ENCODE measurements around the gene PCGF2. TPM values are rescaled to one million over a fixed set of nuclear protein-coding genes. Genes with fewer than 3 reads are reported as not detected.

PCGF2 gene
- total and polyA plus RNA-seq, 9 of the 15 experiments (the other 6 are each of a cell fraction or from before 2014, with no cell fraction given): 1.3 to 33.4 (median 7.0) TPM

DNA sequence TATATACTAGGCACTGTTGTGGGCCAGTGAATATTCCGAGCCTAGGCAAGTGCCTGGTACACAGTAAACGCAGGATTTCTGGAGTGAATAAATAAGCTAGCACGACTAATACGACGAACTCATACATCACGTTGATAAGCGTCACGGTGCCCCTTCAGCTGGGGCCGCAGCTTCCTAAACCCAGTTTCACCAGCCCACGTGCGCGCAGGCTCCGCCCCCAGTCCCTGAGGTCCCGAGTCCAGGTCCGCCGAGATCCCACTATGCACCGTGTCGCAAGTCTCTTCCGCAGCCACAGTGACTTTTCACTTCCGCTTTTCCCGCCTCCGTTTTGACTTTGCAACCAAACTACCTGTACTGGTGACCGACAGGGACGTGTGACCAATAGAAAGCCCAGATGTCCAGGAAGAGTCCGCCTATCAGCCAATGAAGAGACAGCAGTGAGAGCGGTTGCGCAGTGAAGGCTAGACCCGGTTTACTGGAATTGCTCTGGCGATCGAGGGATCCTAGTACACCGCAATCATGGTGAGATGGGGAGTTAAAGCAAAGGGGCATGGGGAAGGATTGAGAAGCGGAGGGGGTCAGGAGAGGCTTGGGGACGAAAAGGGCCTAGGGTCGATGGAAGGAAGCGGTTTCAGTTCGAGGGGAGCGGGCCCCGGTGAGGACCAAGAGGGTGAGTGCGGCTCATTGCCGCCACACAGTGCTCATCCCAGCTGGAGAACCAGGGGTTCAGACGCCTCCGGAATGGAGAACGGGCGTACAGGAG lies 4.4 kb upstream of the PCGF2 start, which contains the start of gene PSMB3 (continued):
- TF ChIP-seq PKNOX1 (IDR thresholded peaks at IDR 0.05): peak; percentile 100
- TF ChIP-seq E2F1 (CRISPR knock-in tag; IDR thresholded peaks at IDR 0.05): peak; percentile 80
- TF ChIP-seq NR3C1 (CRISPR knock-in tag; IDR thresholded peaks at IDR 0.05): no peak
- TF ChIP-seq, protein P1, sequence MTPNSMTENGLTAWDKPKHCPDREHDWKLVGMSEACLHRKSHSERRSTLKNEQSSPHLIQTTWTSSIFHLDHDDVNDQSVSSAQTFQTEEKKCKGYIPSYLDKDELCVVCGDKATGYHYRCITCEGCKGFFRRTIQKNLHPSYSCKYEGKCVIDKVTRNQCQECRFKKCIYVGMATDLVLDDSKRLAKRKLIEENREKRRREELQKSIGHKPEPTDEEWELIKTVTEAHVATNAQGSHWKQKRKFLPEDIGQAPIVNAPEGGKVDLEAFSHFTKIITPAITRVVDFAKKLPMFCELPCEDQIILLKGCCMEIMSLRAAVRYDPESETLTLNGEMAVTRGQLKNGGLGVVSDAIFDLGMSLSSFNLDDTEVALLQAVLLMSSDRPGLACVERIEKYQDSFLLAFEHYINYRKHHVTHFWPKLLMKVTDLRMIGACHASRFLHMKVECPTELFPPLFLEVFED (CRISPR knock-in tag; conservative IDR thresholded peaks at IDR 0.05): peak; percentile 86; the same call in 1 of the 2 replicates
- TF ChIP-seq HNRNPH1 (optimal IDR thresholded peaks at IDR 0.05; ENCODE audit: low read depth, low read length): no peak
- TF ChIP-seq, protein P2, sequence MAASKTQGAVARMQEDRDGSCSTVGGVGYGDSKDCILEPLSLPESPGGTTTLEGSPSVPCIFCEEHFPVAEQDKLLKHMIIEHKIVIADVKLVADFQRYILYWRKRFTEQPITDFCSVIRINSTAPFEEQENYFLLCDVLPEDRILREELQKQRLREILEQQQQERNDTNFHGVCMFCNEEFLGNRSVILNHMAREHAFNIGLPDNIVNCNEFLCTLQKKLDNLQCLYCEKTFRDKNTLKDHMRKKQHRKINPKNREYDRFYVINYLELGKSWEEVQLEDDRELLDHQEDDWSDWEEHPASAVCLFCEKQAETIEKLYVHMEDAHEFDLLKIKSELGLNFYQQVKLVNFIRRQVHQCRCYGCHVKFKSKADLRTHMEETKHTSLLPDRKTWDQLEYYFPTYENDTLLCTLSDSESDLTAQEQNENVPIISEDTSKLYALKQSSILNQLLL (CRISPR knock-in tag; IDR thresholded peaks at IDR 0.05; ENCODE audit: borderline replicate concordance): no peak
- TF ChIP-seq CREB1 (IDR thresholded peaks at IDR 0.05): peak; percentile 42; the same call in 1 of the 2 replicates
- TF ChIP-seq CREB1 (CRISPR knock-in tag; IDR thresholded peaks at IDR 0.05): 0 out of 2 replicates have a peak, but pooled peaks have one; percentile 14
- TF ChIP-seq BHLHE40 (IDR thresholded peaks at IDR 0.05; ENCODE audit: low read length): peak; percentile 84
- peak; percentile 63; the same call in 1 of the 2 replicates for TF ChIP-seq DIDO1 (tag; IDR thresholded peaks at IDR 0.05; ENCODE audit: low read depth)
- no peak for TF ChIP-seq TEAD4 (IDR thresholded peaks at IDR 0.05; ENCODE audit: low read length)
- no peak for TF ChIP-seq TEAD4 (CRISPR knock-in tag; IDR thresholded peaks at IDR 0.05; ENCODE audit: borderline replicate concordance)
- TF ChIP-seq, protein P3, sequence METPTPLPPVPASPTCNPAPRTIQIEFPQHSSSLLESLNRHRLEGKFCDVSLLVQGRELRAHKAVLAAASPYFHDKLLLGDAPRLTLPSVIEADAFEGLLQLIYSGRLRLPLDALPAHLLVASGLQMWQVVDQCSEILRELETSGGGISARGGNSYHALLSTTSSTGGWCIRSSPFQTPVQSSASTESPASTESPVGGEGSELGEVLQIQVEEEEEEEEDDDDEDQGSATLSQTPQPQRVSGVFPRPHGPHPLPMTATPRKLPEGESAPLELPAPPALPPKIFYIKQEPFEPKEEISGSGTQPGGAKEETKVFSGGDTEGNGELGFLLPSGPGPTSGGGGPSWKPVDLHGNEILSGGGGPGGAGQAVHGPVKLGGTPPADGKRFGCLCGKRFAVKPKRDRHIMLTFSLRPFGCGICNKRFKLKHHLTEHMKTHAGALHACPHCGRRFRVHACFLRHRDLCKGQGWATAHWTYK (CRISPR knock-in tag; IDR thresholded peaks at IDR 0.05): no peak
- TF ChIP-seq ZNF584 (CRISPR knock-in tag; IDR thresholded peaks at IDR 0.05; ENCODE audit: low read depth): peak; percentile 81; the same call in 1 of the 2 replicates
- TF ChIP-seq FOSL1 (tag; conservative IDR thresholded peaks at IDR 0.05): peak; percentile 35; the same call in 1 of the 2 replicates
- TF ChIP-seq CCAR2 (IDR thresholded peaks at IDR 0.05; ENCODE audit: low read depth, low read length): no peak
- no peak for TF ChIP-seq BACH1 (tag; IDR thresholded peaks at IDR 0.05)
- TF ChIP-seq HDAC1 (IDR thresholded peaks at IDR 0.05): peak; percentile 16 to 94; a peak in 3 of 4 replicates
- peak; percentile 83 for TF ChIP-seq L3MBTL2 (IDR thresholded peaks at IDR 0.05)
- TF ChIP-seq, protein P4, sequence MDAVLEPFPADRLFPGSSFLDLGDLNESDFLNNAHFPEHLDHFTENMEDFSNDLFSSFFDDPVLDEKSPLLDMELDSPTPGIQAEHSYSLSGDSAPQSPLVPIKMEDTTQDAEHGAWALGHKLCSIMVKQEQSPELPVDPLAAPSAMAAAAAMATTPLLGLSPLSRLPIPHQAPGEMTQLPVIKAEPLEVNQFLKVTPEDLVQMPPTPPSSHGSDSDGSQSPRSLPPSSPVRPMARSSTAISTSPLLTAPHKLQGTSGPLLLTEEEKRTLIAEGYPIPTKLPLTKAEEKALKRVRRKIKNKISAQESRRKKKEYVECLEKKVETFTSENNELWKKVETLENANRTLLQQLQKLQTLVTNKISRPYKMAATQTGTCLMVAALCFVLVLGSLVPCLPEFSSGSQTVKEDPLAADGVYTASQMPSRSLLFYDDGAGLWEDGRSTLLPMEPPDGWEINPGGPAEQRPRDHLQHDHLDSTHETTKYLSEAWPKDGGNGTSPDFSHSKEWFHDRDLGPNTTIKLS (IDR thresholded peaks at IDR 0.05; ENCODE audit: borderline replicate concordance, low read depth): peak; percentile 76; the same call in 1 of the 2 replicates

All from K562 (cell line).